Left lobe of liver (tissue), 2 donors: ENCODE results near the gene WDR59. TPM values are rescaled to one million over a fixed set of nuclear protein-coding genes. Genes with fewer than 3 reads are reported as not detected.
"Not testable (repeated sequence)": the region's sequence is repeated elsewhere in the genome, so short reads cannot be mapped to it uniquely, and the experiment has no call there.

Experiments
- ATAC-seq: fragments of 200-7000 bp; cut with Tn5 transposase; one replicate; pipeline ENCODE4 v1.9.1; 2020; ENCODE audit warnings: mild to moderate bottlenecking, moderate library complexity
- DNase-seq: peaks from one replicate; pipeline ENCODE4 v3.0.0-alpha.2; 2020; ENCODE audit warnings: low spot score
- total RNA-seq: library from RNA; stranded (reverse); gene quantifications from one replicate; pipeline ENCODE4 v1.2.1, GENCODE V29; 2021
- donor health status: DM: no; HTN: no; CAD: no; lungs with moderate emphysema.
- donor health status: DM: no; HTN: yes; CAD: no.

The WDR59 gene
- 51.9 TPM for total RNA-seq

GRCh38 chr16:74984529-74985296, at the start of gene WDR59:
Gene WDR59, minus strand, starts transcription at chr16:74985123. Its CDS starts 106 bp downstream, at chr16:74985017.
- DNase-seq (peak; percentile 100), ATAC-seq (peak; percentile 98)

- no peak for DNase-seq
- no peak for ATAC-seq
Measured at GRCh38 chr16:75032655-75033054, 47.7 kb upstream of the WDR59 start.

GRCh38 chr16:75029854-75030253, 44.9 kb upstream of the WDR59 start:
- no peak for ATAC-seq
- no peak for DNase-seq

GRCh38 chr16:75028544-75029135, 43.7 kb upstream of the WDR59 start:
- ATAC-seq: peak; percentile 54
- no peak for DNase-seq

- no peak for ATAC-seq
- no peak for DNase-seq
Measured at GRCh38 chr16:75027520-75028300, 42.8 kb upstream of the WDR59 start.

GRCh38 chr16:75026892-75027391, 42.0 kb upstream of the WDR59 start:
- ATAC-seq: no peak

GRCh38 chr16:75026239-75026891, 41.4 kb upstream of the WDR59 start:
- DNase-seq: not testable (repeated sequence)
- ATAC-seq: peak; percentile 77

More at GRCh38 chr16:75026892-75027391, 42.0 kb upstream of the WDR59 start:
- DNase-seq: no peak

GRCh38 chr16:75025761-75026160, 40.8 kb upstream of the WDR59 start:
- DNase-seq (no peak), ATAC-seq (peak; percentile 26)

- ATAC-seq: no peak
Measured at GRCh38 chr16:75024594-75024993, 39.7 kb upstream of the WDR59 start.

GRCh38 chr16:75024182-75024581, 39.3 kb upstream of the WDR59 start:
- DNase-seq (no peak), ATAC-seq (no peak)

More at GRCh38 chr16:75024594-75024993, 39.7 kb upstream of the WDR59 start:
- no peak for DNase-seq

- DNase-seq (no peak), ATAC-seq (no peak)
Measured at GRCh38 chr16:75023009-75023408, 38.1 kb upstream of the WDR59 start.

GRCh38 chr16:75022567-75022966, 37.6 kb upstream of the WDR59 start:
- DNase-seq: no peak
- ATAC-seq: no peak

GRCh38 chr16:75021410-75021809, 36.5 kb upstream of the WDR59 start:
- no peak for ATAC-seq
- DNase-seq: no peak

- DNase-seq (no peak), ATAC-seq (no peak)
Measured at GRCh38 chr16:75019586-75019985, 34.7 kb upstream of the WDR59 start.

- ATAC-seq: no peak
- no peak for DNase-seq
Measured at GRCh38 chr16:75019007-75019406, 34.1 kb upstream of the WDR59 start.

- no peak for DNase-seq
- peak; percentile 14 for ATAC-seq
Measured at GRCh38 chr16:75017670-75018525, 33.0 kb upstream of the WDR59 start.

- peak; percentile 94 for ATAC-seq
- DNase-seq: peak; percentile 70
Measured at GRCh38 chr16:75016451-75017081, 31.6 kb upstream of the WDR59 start.

- no peak for ATAC-seq
- DNase-seq: no peak
Measured at GRCh38 chr16:75014318-75014717, 29.4 kb upstream of the WDR59 start.

- not testable (repeated sequence) for ATAC-seq, DNase-seq
Measured at GRCh38 chr16:75013123-75013522, 28.2 kb upstream of the WDR59 start.
